Peyer's patch (tissue), 4 donors: ENCODE results near the gene CSK.

Experiments used
- CTCF ChIP-seq, 6 experiments: fragments of 450-650 bp in 4 of 6; fragments of 200-600 bp in 2 of 6; sonication (generic) in 1 of 6; IDR thresholded peaks; one replicate each; pipeline ENCODE4 v1.5.1; 2017 to 2019; ENCODE audit warnings: antibody characterized with exemption in 6 of 6, mild to moderate bottlenecking in 3 of 6, moderate library complexity in 1 of 6
- POLR2A ChIP-seq, 2 donors: fragments of 450-650 bp; IDR thresholded peaks; one replicate each; pipeline ENCODE4 v1.5.1; 2017; ENCODE audit warnings: antibody characterized with exemption in 2 of 2, mild to moderate bottlenecking in 2 of 2, moderate library complexity in 2 of 2

GRCh38 chr15:74839526-74840395 is 57.9 kb downstream of the CSK start:
- TF ChIP-seq CTCF (IDR thresholded peaks at IDR 0.05) (peak in 2 of 6 experiments; percentile 11 to 26), POLR2A (IDR thresholded peaks at IDR 0.05) (no peak)
